Measurements from ENCODE around the gene NCOA5. TPM values are rescaled to one million over a fixed set of nuclear protein-coding genes. Genes with fewer than 3 reads are reported as not detected.

The NCOA5 gene
- total RNA-seq, 1 donor from 2014 or later: 27.6 TPM

GRCh38 chr20:46073443-46073842 is 16.3 kb downstream of the NCOA5 start:
- H3K27me3 Mint-ChIP-seq: no peaks in the 10 kb centered on the region
- H3K27ac Mint-ChIP-seq: no peak overlapping the region
- no peaks in the 10 kb centered on the region for H3K9me3 Mint-ChIP-seq
- intact Hi-C loops (cut with micrococcal nuclease): no loop called here
- H3K4me1 Mint-ChIP-seq: no peaks in the 10 kb centered on the region
- H3K36me3 Mint-ChIP-seq (ENCODE audit: low read depth): peaks cover 23% of the 10 kb centered on the region
- H3K4me3 Mint-ChIP-seq: no peak overlapping the region
- no peak for DNase-seq

- Mint-ChIP-seq H3K4me1 (no peaks in the 10 kb centered on the region), H3K4me3 (no peak overlapping the region), H3K27me3 (no peaks in the 10 kb centered on the region), H3K9me3 (no peaks in the 10 kb centered on the region), H3K27ac (no peak overlapping the region), H3K36me3 (ENCODE audit: low read depth) (peaks cover 27% of the 10 kb centered on the region)
- DNase-seq: no peak
- intact Hi-C loops (cut with micrococcal nuclease): no loop called here
Observed at GRCh38 chr20:46073024-46073423, 16.7 kb downstream of the NCOA5 start.

GRCh38 chr20:46071573-46071972 is 18.2 kb downstream of the NCOA5 start:
- Mint-ChIP-seq H3K9me3 (no peaks in the 10 kb centered on the region), H3K27ac (no peak overlapping the region), H3K4me1 (no peaks in the 10 kb centered on the region), H3K4me3 (no peak overlapping the region), H3K36me3 (ENCODE audit: low read depth) (peaks cover 28% of the 10 kb centered on the region), H3K27me3 (no peaks in the 10 kb centered on the region)
- intact Hi-C loops (cut with micrococcal nuclease): no loop called here
- no peak for DNase-seq

GRCh38 chr20:46070215-46070900 is 19.4 kb downstream of the NCOA5 start:
- Mint-ChIP-seq H3K27me3 (no peaks in the 10 kb centered on the region), H3K27ac (no peak overlapping the region), H3K36me3 (ENCODE audit: low read depth) (peaks cover 36% of the 10 kb centered on the region), H3K4me3 (no peak overlapping the region), H3K9me3 (no peaks in the 10 kb centered on the region), H3K4me1 (no peaks in the 10 kb centered on the region)
- no peak for DNase-seq
- intact Hi-C loops (cut with micrococcal nuclease): no loop called here

GRCh38 chr20:46065691-46066090 is 24.1 kb downstream of the NCOA5 start:
- intact Hi-C loops (cut with micrococcal nuclease): loop anchor here (2.0 kb wide), 1 partner anchor 23 kb away; the partner anchor contains the start of gene NCOA5
- Mint-ChIP-seq H3K36me3 (ENCODE audit: low read depth) (peaks cover 74% of the 10 kb centered on the region), H3K27ac (no peak overlapping the region), H3K4me1 (peaks cover 28% of the 10 kb centered on the region), H3K27me3 (no peaks in the 10 kb centered on the region), H3K4me3 (no peak overlapping the region), H3K9me3 (no peaks in the 10 kb centered on the region)
- no peak for DNase-seq

- Mint-ChIP-seq H3K36me3 (ENCODE audit: low read depth) (peaks cover 81% of the 10 kb centered on the region), H3K4me1 (peaks cover 35% of the 10 kb centered on the region), H3K4me3 (no peak overlapping the region), H3K9me3 (no peaks in the 10 kb centered on the region), H3K27me3 (no peaks in the 10 kb centered on the region), H3K27ac (peak overlapping the region; percentile 12)
- DNase-seq: no peak
- intact Hi-C loops (cut with micrococcal nuclease): loop anchor here (2.0 kb wide), 1 partner anchor 24 kb away; the partner anchor contains the start of gene NCOA5
Observed at GRCh38 chr20:46065006-46065405, 24.8 kb downstream of the NCOA5 start.

- peaks cover 72% of the 10 kb centered on the region for H3K36me3 Mint-ChIP-seq (ENCODE audit: low read depth)
- peaks cover 6% of the 10 kb centered on the region for H3K27me3 Mint-ChIP-seq
- H3K9me3 Mint-ChIP-seq: no peaks in the 10 kb centered on the region
- DNase-seq: peak; percentile 63
- H3K4me3 Mint-ChIP-seq: peak overlapping the region; percentile 12
- peak overlapping the region; percentile 88 for H3K27ac Mint-ChIP-seq
- intact Hi-C loops (cut with micrococcal nuclease): loop anchor here (2.0 to 5.0 kb wide), 2 partner anchors 25 to 41 kb away; partner anchors contain the start of gene NCOA5
- peaks cover 45% of the 10 kb centered on the region for H3K4me1 Mint-ChIP-seq
Observed at GRCh38 chr20:46063652-46064054, 26.1 kb downstream of the NCOA5 start.

- Mint-ChIP-seq H3K4me3 (peak overlapping the region; percentile 4), H3K27ac (peak overlapping the region; percentile 88), H3K27me3 (peaks cover 9% of the 10 kb centered on the region), H3K4me1 (peaks cover 45% of the 10 kb centered on the region), H3K9me3 (no peaks in the 10 kb centered on the region), H3K36me3 (ENCODE audit: low read depth) (peaks cover 67% of the 10 kb centered on the region)
- intact Hi-C loops (cut with micrococcal nuclease): loop anchor here (5.0 kb wide), 1 partner anchor 41 kb away; no protein-coding TSS in a partner anchor
- DNase-seq: no peak
Observed at GRCh38 chr20:46063151-46063550, 26.6 kb downstream of the NCOA5 start.

GRCh38 chr20:46062621-46063020 is 27.1 kb downstream of the NCOA5 start:
- intact Hi-C loops (cut with micrococcal nuclease): loop anchor here (5.0 kb wide), 1 partner anchor 40 kb away; no protein-coding TSS in a partner anchor
- H3K4me1 Mint-ChIP-seq: peaks cover 46% of the 10 kb centered on the region

GRCh38 chr20:46062151-46062550 is 27.6 kb downstream of the NCOA5 start:
- H3K4me1 Mint-ChIP-seq: peaks cover 46% of the 10 kb centered on the region
- H3K27me3 Mint-ChIP-seq: peaks cover 16% of the 10 kb centered on the region
- H3K9me3 Mint-ChIP-seq: no peaks in the 10 kb centered on the region
- H3K36me3 Mint-ChIP-seq (ENCODE audit: low read depth): peaks cover 63% of the 10 kb centered on the region
- intact Hi-C loops (cut with micrococcal nuclease): loop anchor here (5.0 kb wide), 1 partner anchor 40 kb away; no protein-coding TSS in a partner anchor
- no peak overlapping the region for H3K4me3 Mint-ChIP-seq
- DNase-seq: no peak
- no peak overlapping the region for H3K27ac Mint-ChIP-seq

More at GRCh38 chr20:46062621-46063020, 27.1 kb downstream of the NCOA5 start:
- Mint-ChIP-seq H3K9me3 (no peaks in the 10 kb centered on the region), H3K27ac (no peak overlapping the region), H3K36me3 (ENCODE audit: low read depth) (peaks cover 63% of the 10 kb centered on the region), H3K27me3 (peaks cover 13% of the 10 kb centered on the region), H3K4me3 (no peak overlapping the region)
- DNase-seq: no peak

- Mint-ChIP-seq H3K4me1 (peaks cover 46% of the 10 kb centered on the region), H3K4me3 (no peak overlapping the region), H3K36me3 (ENCODE audit: low read depth) (peaks cover 56% of the 10 kb centered on the region), H3K27ac (no peak overlapping the region), H3K27me3 (peaks cover 25% of the 10 kb centered on the region), H3K9me3 (no peaks in the 10 kb centered on the region)
- DNase-seq: no peak
- intact Hi-C loops (cut with micrococcal nuclease): loop anchor here (5.0 kb wide), 1 partner anchor 39 kb away; no protein-coding TSS in a partner anchor
Observed at GRCh38 chr20:46060975-46061374, 28.8 kb downstream of the NCOA5 start.

GRCh38 chr20:46060301-46060881 is 29.4 kb downstream of the NCOA5 start:
- peak overlapping the region; percentile 4 for H3K27ac Mint-ChIP-seq
- H3K9me3 Mint-ChIP-seq: no peaks in the 10 kb centered on the region
- intact Hi-C loops (cut with micrococcal nuclease): loop anchor here (5.0 kb wide), 1 partner anchor 38 kb away; no protein-coding TSS in a partner anchor
- H3K27me3 Mint-ChIP-seq: peaks cover 31% of the 10 kb centered on the region
- H3K4me1 Mint-ChIP-seq: peaks cover 46% of the 10 kb centered on the region
- peaks cover 50% of the 10 kb centered on the region for H3K36me3 Mint-ChIP-seq (ENCODE audit: low read depth)
- no peak for DNase-seq
- H3K4me3 Mint-ChIP-seq: peak overlapping the region; percentile 19

- no peaks in the 10 kb centered on the region for H3K9me3 Mint-ChIP-seq
- peaks cover 33% of the 10 kb centered on the region for H3K36me3 Mint-ChIP-seq (ENCODE audit: low read depth)
- intact Hi-C loops (cut with micrococcal nuclease): no loop called here
- H3K27me3 Mint-ChIP-seq: peaks cover 36% of the 10 kb centered on the region
- H3K4me1 Mint-ChIP-seq: peaks cover 34% of the 10 kb centered on the region
- H3K4me3 Mint-ChIP-seq: no peak overlapping the region
- no peak for DNase-seq
- no peak overlapping the region for H3K27ac Mint-ChIP-seq
Observed at GRCh38 chr20:46058599-46059281, 31.0 kb downstream of the NCOA5 start.
